K562 (cell line): ENCODE data around the gene RTBDN. TPM values are rescaled to one million over a fixed set of nuclear protein-coding genes. Genes with fewer than 3 reads are reported as not detected.

Source experiments
- AFF1 ChIP-seq, 2 experiments: fragments of 450-650 bp; IDR thresholded peaks; 2 replicates each; pipeline ENCODE4 v1.6.1; 2018; ENCODE audit warnings: mild to moderate bottlenecking in 2 of 2, low read depth in 1 of 2; ENCODE audit not compliant: partially characterized antibody in 2 of 2
- ATF7 ChIP-seq: fragments of 450-650 bp; IDR thresholded peaks from 2 replicates; pipeline ENCODE4 v1.7.1; 2014; ENCODE audit warnings: mild to moderate bottlenecking, moderate library complexity
- CREB1 ChIP-seq, 2 experiments: sonication (generic) in 1 of 2; formaldehyde crosslinking in 1 of 2; IDR thresholded peaks; 2 replicates each; pipeline versions ENCODE4 v1.6.1 to v1.8.0; 2012 to 2022; ENCODE audit warnings: inconsistent platforms in 1 of 2, mild to moderate bottlenecking in 1 of 2, missing genetic modification reagents in 1 of 2, moderate library complexity in 1 of 2
- CREBBP ChIP-seq: IDR thresholded peaks from one replicate; pipeline ENCODE4 v1.6.1; 2012; ENCODE audit warnings: low read depth, mild to moderate bottlenecking, control low read depth, inconsistent platforms, low read length
- CXXC5 ChIP-seq: fragments of 250-450 bp; sonication (Bioruptor Pico); IDR thresholded peaks from 2 replicates; pipeline ENCODE4 v1.8.0; 2022; ENCODE audit warnings: inconsistent platforms, mild to moderate bottlenecking, moderate library complexity
- DPF2 ChIP-seq: fragments of 450-650 bp; IDR thresholded peaks from 2 replicates; pipeline ENCODE4 v1.6.1; 2016
- FOXK2 ChIP-seq, 2 experiments: fragments of 450-650 bp; IDR thresholded peaks in 1 of 2; conservative IDR thresholded peaks in 1 of 2; 2 replicates each; pipeline ENCODE4 v1.6.1; 2016; ENCODE audit warnings: low read depth in 2 of 2, mild to moderate bottlenecking in 1 of 2
- KAT2B ChIP-seq: IDR thresholded peaks from one replicate; pipeline ENCODE4 v1.6.1; 2012; ENCODE audit warnings: low read depth, mild to moderate bottlenecking, control low read depth, inconsistent platforms, low read length, moderate library complexity
- LEF1 ChIP-seq: fragments of 450-650 bp; IDR thresholded peaks from 2 replicates; pipeline ENCODE4 v1.6.1; 2016; ENCODE audit warnings: mild to moderate bottlenecking
- MBD2 ChIP-seq: sonication (generic); IDR thresholded peaks from 2 replicates; pipeline ENCODE4 v1.6.1; 2016; ENCODE audit warnings: low read depth, borderline replicate concordance
- PCBP1 ChIP-seq: fragments of 200-400 bp; formaldehyde crosslinking; IDR thresholded peaks from 2 replicates; pipeline ENCODE4 v1.6.1; 2018; ENCODE audit warnings: mild to moderate bottlenecking, low read depth, low read length; ENCODE audit not compliant: poor library complexity, severe bottlenecking
- PTBP1 ChIP-seq: fragments of 200-400 bp; formaldehyde crosslinking; IDR thresholded peaks from 2 replicates; pipeline ENCODE4 v1.6.1; 2017; ENCODE audit warnings: low read depth, low read length
- RBM14 ChIP-seq: fragments of 200-400 bp; formaldehyde crosslinking; IDR thresholded peaks from 2 replicates; pipeline ENCODE4 v1.6.1; 2018; ENCODE audit warnings: low read depth, mild to moderate bottlenecking, low read length, moderate library complexity, borderline replicate concordance; ENCODE audit not compliant: insufficient read depth
- TAF1 ChIP-seq: IDR thresholded peaks from 2 replicates; pipeline ENCODE4 v1.6.1; 2011; ENCODE audit warnings: mild to moderate bottlenecking, low read length, moderate library complexity; ENCODE audit not compliant: insufficient read depth, control insufficient read depth, severe bottlenecking; ENCODE audit errors: extremely low read depth
- ZKSCAN8 ChIP-seq: fragments of 200-800 bp; sonication (Bioruptor generic); IDR thresholded peaks from 2 replicates; pipeline ENCODE4 v1.6.1; 2016; ENCODE audit warnings: missing genetic modification characterization, missing compliant biosample characterization
- ZNF146 ChIP-seq: IDR thresholded peaks from one replicate; pipeline ENCODE4 v1.6.1; 2018; ENCODE audit warnings: missing compliant biosample characterization; ENCODE audit not compliant: unreplicated experiment
- polyA plus RNA-seq, 8 experiments: library from polyadenylated mRNA; depleted of rRNA in 4 of 8; stranded (reverse) in 5 of 8; unstranded in 3 of 8; fragments of >200 nt; fragmentation: Nextera tagmentation in 2 of 8; fragmentation: Illumina TruSeq in 1 of 8; extraction: Ambion mirVana in 2 of 8; extraction: Trizol in 1 of 8; gene quantifications; 2 replicates each; pipeline versions ENCODE4 v1.2.1 to v1.2.3, GENCODE V29; 2011 to 2014; ENCODE audit warnings: inconsistent platforms in 1 of 8, missing spikeins in 1 of 8
- total RNA-seq, 7 experiments: library from RNA; depleted of rRNA in 6 of 7; stranded (reverse); fragments of >200 nt in 6 of 7; fragmentation: Illumina TruSeq in 2 of 7; extraction: Trizol in 2 of 7; gene quantifications; 2 replicates each; pipeline versions ENCODE4 v1.2.1 to v1.2.3, GENCODE V29; 2011 to 2021; ENCODE audit warnings: low replicate concordance in 1 of 7
- TF ChIP-seq, protein P1 (sequence below), 2 experiments: IDR thresholded peaks; 2 replicates each; pipeline ENCODE4 v1.6.1; 2011; ENCODE audit warnings: borderline replicate concordance in 1 of 2, control low read depth in 1 of 2, low read depth in 1 of 2, low read length in 1 of 2, mild to moderate bottlenecking in 1 of 2, mixed read lengths in 1 of 2, moderate library complexity in 1 of 2; ENCODE audit not compliant: insufficient read depth in 1 of 2, insufficient read length in 1 of 2, poor library complexity in 1 of 2, severe bottlenecking in 1 of 2; ENCODE audit errors: extremely low read depth in 1 of 2
- TF ChIP-seq, protein P2 (sequence below): fragments of 450-650 bp; IDR thresholded peaks from 2 replicates; pipeline ENCODE4 v1.6.1; 2018; ENCODE audit not compliant: partially characterized antibody

The RTBDN gene
- total and polyA plus RNA-seq, 9 of the 15 experiments (the other 6 are each of a cell fraction or from before 2014, with no cell fraction given) = 0.20 to 2.3 (median 0.72) TPM; not detected in 1

DNA sequence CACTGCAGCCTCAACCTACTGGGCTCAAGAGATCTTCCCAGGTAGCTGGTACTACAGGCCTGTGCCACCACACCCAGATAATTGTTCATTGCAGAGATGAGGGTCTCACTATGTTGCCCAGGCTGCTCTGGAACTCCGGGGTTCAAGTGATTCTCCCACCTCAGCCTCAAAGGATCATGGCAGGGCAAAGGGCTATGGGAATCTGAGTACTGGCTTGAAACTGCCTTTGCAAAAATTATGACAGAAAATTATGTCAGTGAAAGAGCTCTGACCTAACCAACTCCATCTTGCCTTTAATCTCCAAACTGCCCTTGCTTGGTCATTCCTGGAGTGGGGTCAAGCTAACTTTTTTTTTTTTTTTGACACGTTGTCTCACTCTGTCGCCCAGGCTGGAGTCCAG lies 48.2 kb upstream of the RTBDN start (continued):
- TF ChIP-seq DPF2 (no peak), AFF1 (IDR thresholded peaks at IDR 0.05; ENCODE audit: low read depth in 1 of 2, partially characterized antibody in 2 of 2) (no peak), CREB1 (IDR thresholded peaks at IDR 0.05) (no peak), CREB1 (CRISPR knock-in tag; IDR thresholded peaks at IDR 0.05) (no peak), TAF1 (no peak), ZKSCAN8 (CRISPR knock-in tag) (no peak), LEF1 (no peak), CREBBP (no peak), PTBP1 (no peak), CXXC5 (CRISPR knock-in tag) (peak; percentile 83), KAT2B (no peak), PCBP1 (no peak), RBM14 (no peak), FOXK2 (conservative IDR thresholded peaks at IDR 0.05 in 1 of 2, IDR thresholded peaks at IDR 0.05 in 1 of 2; ENCODE audit: low read depth in 2 of 2) (no peak), ZNF146 (CRISPR knock-in tag) (no peak), MBD2 (no peak), ATF7 (no peak)
- TF ChIP-seq, protein P1, sequence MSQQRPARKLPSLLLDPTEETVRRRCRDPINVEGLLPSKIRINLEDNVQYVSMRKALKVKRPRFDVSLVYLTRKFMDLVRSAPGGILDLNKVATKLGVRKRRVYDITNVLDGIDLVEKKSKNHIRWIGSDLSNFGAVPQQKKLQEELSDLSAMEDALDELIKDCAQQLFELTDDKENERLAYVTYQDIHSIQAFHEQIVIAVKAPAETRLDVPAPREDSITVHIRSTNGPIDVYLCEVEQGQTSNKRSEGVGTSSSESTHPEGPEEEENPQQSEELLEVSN (IDR thresholded peaks at IDR 0.05; ENCODE audit: borderline replicate concordance in 1 of 2, extremely low read depth in 1 of 2, insufficient read depth in 1 of 2, insufficient read length in 1 of 2, low read depth in 1 of 2, low read length in 1 of 2, poor library complexity in 1 of 2, severe bottlenecking in 1 of 2) = no peak
- TF ChIP-seq, protein P2, sequence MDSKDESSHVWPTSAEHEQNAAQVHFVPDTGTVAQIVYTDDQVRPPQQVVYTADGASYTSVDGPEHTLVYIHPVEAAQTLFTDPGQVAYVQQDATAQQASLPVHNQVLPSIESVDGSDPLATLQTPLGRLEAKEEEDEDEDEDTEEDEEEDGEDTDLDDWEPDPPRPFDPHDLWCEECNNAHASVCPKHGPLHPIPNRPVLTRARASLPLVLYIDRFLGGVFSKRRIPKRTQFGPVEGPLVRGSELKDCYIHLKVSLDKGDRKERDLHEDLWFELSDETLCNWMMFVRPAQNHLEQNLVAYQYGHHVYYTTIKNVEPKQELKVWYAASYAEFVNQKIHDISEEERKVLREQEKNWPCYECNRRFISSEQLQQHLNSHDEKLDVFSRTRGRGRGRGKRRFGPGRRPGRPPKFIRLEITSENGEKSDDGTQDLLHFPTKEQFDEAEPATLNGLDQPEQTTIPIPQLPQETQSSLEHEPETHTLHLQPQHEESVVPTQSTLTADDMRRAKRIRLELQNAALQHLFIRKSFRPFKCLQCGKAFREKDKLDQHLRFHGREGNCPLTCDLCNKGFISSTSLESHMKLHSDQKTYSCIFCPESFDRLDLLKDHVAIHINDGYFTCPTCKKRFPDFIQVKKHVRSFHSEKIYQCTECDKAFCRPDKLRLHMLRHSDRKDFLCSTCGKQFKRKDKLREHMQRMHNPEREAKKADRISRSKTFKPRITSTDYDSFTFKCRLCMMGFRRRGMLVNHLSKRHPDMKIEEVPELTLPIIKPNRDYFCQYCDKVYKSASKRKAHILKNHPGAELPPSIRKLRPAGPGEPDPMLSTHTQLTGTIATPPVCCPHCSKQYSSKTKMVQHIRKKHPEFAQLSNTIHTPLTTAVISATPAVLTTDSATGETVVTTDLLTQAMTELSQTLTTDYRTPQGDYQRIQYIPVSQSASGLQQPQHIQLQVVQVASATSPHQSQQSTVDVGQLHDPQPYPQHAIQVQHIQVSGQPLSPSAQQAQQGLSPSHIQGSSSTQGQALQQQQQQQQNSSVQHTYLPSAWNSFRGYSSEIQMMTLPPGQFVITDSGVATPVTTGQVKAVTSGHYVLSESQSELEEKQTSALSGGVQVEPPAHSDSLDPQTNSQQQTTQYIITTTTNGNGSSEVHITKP = no peak
